Esophagus muscularis mucosa (tissue), 4 donors: Measurements from ENCODE around the gene FOXQ1. TPM values are rescaled to one million over a fixed set of nuclear protein-coding genes. Genes with fewer than 3 reads are reported as not detected.
A peak's percentile ranks its signal among the peaks of the same experiment; 100 is the strongest.

Experiments used
- DNase-seq: peaks from one replicate; pipeline ENCODE4 v3.0.0-alpha.2; 2017; ENCODE audit errors: extremely low spot score
- H3K27ac ChIP-seq, 4 donors: fragments of 200-600 bp; sonication (generic); replicated peaks in 1 of 4; 1 replicate in 3 of 4; 2 replicates in 1 of 4; pipeline ENCODE4 v1.5.1; 2016 to 2019; ENCODE audit warnings: mild to moderate bottlenecking in 1 of 4
- H3K27me3 ChIP-seq, 4 donors: fragments of 200-600 bp; sonication (generic); one replicate each; pipeline versions ENCODE4 v1.5.1 to v1.6.0; 2016 to 2019
- H3K36me3 ChIP-seq, 4 donors: fragments of 200-600 bp; sonication (generic); one replicate each; pipeline ENCODE4 v1.5.1; 2016 to 2019
- H3K4me1 ChIP-seq, 4 donors: fragments of 200-600 bp; sonication (generic); one replicate each; pipeline ENCODE4 v1.5.1; 2016 to 2019
- H3K4me3 ChIP-seq, 4 donors: fragments of 200-600 bp; sonication (generic); 1 replicate in 2 of 4; 2 replicates in 2 of 4; pipeline ENCODE4 v1.5.1; 2016 to 2019; ENCODE audit warnings: mild to moderate bottlenecking in 4 of 4, moderate library complexity in 1 of 4
- H3K9me3 ChIP-seq, 4 donors: fragments of 200-600 bp; sonication (generic); 1 replicate in 3 of 4; 2 replicates in 1 of 4; pipeline ENCODE4 v1.5.1; 2016 to 2019
- CTCF ChIP-seq, 3 experiments: fragments of 200-600 bp in 2 of 3; fragments of 450-650 bp in 1 of 3; sonication (generic) in 2 of 3; IDR thresholded peaks; one replicate each; pipeline ENCODE4 v1.5.1; 2017 to 2019; ENCODE audit warnings: antibody characterized with exemption in 3 of 3, mild to moderate bottlenecking in 2 of 3, moderate library complexity in 1 of 3
- EP300 ChIP-seq: sonication (generic); formaldehyde crosslinking; IDR thresholded peaks from one replicate; pipeline ENCODE4 v1.6.1; 2017; ENCODE audit warnings: antibody characterized with exemption
- POLR2A ChIP-seq: fragments of 450-650 bp; IDR thresholded peaks from one replicate; pipeline ENCODE4 v1.6.1; 2017; ENCODE audit warnings: antibody characterized with exemption, moderate library complexity, mild to moderate bottlenecking, low read depth
- POLR2AphosphoS5 ChIP-seq, 2 donors: sonication (generic); formaldehyde crosslinking; IDR thresholded peaks; one replicate each; pipeline ENCODE4 v1.6.1; 2017; ENCODE audit warnings: antibody characterized with exemption in 2 of 2
- WGBS: methylation state at CpG from one replicate; pipeline ENCODE4 v1.1.5; 2018; 5-methylcytosine and 5-hydroxymethylcytosine counted together
- intact Hi-C: fragments of 100-400 bp; cut with DNase I; formaldehyde crosslinking; loops from one replicate; pipeline ENCODE4 v1.15.1; 2023
- total RNA-seq, 4 donors: library from RNA; depleted of rRNA; stranded (reverse); fragments of >200 nt; gene quantifications; one replicate each; pipeline versions ENCODE4 v1.1.0 to v1.2.1, GENCODE V29; 2016

The FOXQ1 gene
- total RNA-seq, 4 donors from 2014 or later: 2.5 to 4.4 (median 2.9) TPM

GRCh38 chr6:1335367-1336037 is 23.6 kb downstream of the FOXQ1 start:
- 59% methylated on average over 14 of the region's 14 CpGs for WGBS
- H3K27me3 ChIP-seq: no peaks in the 10 kb centered on the region
- H3K9me3 ChIP-seq: no peaks in the 10 kb centered on the region
- H3K4me3 ChIP-seq: no peak overlapping the region
- H3K27ac ChIP-seq: peak overlapping the region; percentile 49 to 68 (median 58)
- DNase-seq: peak; percentile 92
- H3K4me1 ChIP-seq: peaks cover 6 to 20% (median 18%) of the 10 kb centered on the region in 4 donors
- TF ChIP-seq POLR2AphosphoS5 (IDR thresholded peaks at IDR 0.05) (peak; percentile 44 to 60), EP300 (no peak)
- H3K36me3 ChIP-seq: no peaks in the 10 kb centered on the region
- intact Hi-C loops: no loop called here

DNA sequence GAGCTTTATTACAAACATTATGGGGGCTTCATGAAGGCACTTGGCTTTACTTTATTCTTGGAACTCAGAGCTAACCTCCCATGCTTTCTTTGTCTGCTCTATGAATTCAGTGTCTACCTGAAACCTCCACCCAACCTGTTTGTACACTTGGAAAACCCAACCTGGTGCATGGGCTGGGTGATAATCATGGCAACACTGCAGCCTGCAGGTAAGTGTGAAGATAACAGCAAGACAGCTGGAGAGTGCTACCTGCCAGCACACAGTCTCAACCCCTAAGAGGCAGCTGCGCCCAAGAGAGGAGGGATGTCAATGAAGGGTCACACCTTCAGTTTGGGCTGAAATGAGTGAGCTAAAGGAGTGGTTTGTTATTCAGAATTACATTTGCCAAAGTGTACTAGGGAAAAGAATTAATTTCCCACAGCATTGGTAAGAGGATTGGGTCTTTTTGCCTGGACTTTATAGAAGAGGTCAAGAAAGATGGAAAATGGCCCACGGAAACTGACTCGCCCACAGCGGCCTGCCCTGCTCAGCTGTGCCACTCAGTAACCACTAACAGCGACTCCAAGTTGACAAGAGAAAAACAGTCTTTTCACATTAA is 24.4 kb downstream of the FOXQ1 start:
- intact Hi-C loops: no loop called here
- H3K9me3 ChIP-seq: no peaks in the 10 kb centered on the region
- H3K4me1 ChIP-seq: peaks cover 6 to 20% (median 18%) of the 10 kb centered on the region in 4 donors
- peak overlapping the region in 2 of 4 donors; percentile 63 to 68 for H3K27ac ChIP-seq
- TF ChIP-seq POLR2A: no peak
- TF ChIP-seq POLR2AphosphoS5 (IDR thresholded peaks at IDR 0.05): no peak
- no peak for TF ChIP-seq EP300
- TF ChIP-seq CTCF (IDR thresholded peaks at IDR 0.05): no peak
- no peaks in the 10 kb centered on the region for H3K36me3 ChIP-seq
- H3K27me3 ChIP-seq: no peaks in the 10 kb centered on the region
- WGBS: 94% methylated on average over 5 of the region's 5 CpGs
- no peak overlapping the region for H3K4me3 ChIP-seq
- DNase-seq: peak; percentile 83

GRCh38 chr6:1337791-1338190 is 25.9 kb downstream of the FOXQ1 start:
- TF ChIP-seq EP300: no peak
- no peak for TF ChIP-seq POLR2AphosphoS5 (IDR thresholded peaks at IDR 0.05)
- no peak for TF ChIP-seq CTCF (IDR thresholded peaks at IDR 0.05)
- no peak for TF ChIP-seq POLR2A
- Histone ChIP-seq H3K27me3 (no peaks in the 10 kb centered on the region), H3K27ac (no peak overlapping the region), H3K36me3 (no peaks in the 10 kb centered on the region), H3K9me3 (no peaks in the 10 kb centered on the region), H3K4me1 (peaks cover 6 to 20% (median 18%) of the 10 kb centered on the region in 4 donors), H3K4me3 (no peak overlapping the region)
- peak; percentile 24 for DNase-seq
- 84% methylated on average over 3 of the region's 3 CpGs for WGBS
- intact Hi-C loops: no loop called here

GRCh38 chr6:1346101-1346500 is 34.2 kb downstream of the FOXQ1 start:
- no peak for DNase-seq
- Histone ChIP-seq H3K27ac (peak overlapping the region; percentile 52 to 75 (median 66)), H3K36me3 (no peaks in the 10 kb centered on the region), H3K4me1 (peaks cover 11 to 49% (median 48%) of the 10 kb centered on the region in 4 donors), H3K4me3 (no peak overlapping the region), H3K27me3 (no peaks in the 10 kb centered on the region), H3K9me3 (peaks cover 0 to 17% (median 11%) of the 10 kb centered on the region in 4 donors)
- intact Hi-C loops: no loop called here
- TF ChIP-seq POLR2AphosphoS5 (IDR thresholded peaks at IDR 0.05): no peak

- DNase-seq: no peak
- no peaks in the 10 kb centered on the region for H3K36me3 ChIP-seq
- 42% methylated on average over 5 of the region's 5 CpGs for WGBS
- H3K27ac ChIP-seq: peak overlapping the region; percentile 52 to 75 (median 66)
- no peak overlapping the region for H3K4me3 ChIP-seq
- TF ChIP-seq POLR2A (no peak), POLR2AphosphoS5 (IDR thresholded peaks at IDR 0.05) (peak; percentile 25 to 54)
- H3K4me1 ChIP-seq: peaks cover 11 to 49% (median 48%) of the 10 kb centered on the region in 4 donors
- intact Hi-C loops: no loop called here
- H3K9me3 ChIP-seq: peaks cover 3 to 19% (median 14%) of the 10 kb centered on the region in 4 donors
- no peaks in the 10 kb centered on the region for H3K27me3 ChIP-seq
Observed at GRCh38 chr6:1346558-1347091, 34.7 kb downstream of the FOXQ1 start.

DNA sequence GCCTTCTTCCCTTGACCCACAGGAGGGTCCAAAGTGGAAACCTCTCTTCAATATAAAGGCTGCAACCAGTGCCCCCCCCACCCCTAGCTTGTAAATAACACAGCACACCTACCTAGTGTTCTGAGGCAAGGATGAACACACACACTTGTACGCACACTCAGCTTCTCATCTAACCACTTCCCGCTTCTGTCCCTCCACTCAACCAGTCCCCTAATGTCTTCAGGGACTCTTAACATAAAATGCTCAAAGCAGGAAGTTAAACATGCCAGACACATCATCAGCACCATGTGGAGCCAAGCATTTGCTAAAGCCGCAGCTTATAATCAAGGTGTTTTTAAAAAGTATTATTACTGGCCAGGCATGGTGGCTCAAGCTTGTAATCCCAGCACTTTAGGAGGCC is 35.3 kb downstream of the FOXQ1 start:
- TF ChIP-seq POLR2A (no peak), EP300 (no peak), CTCF (IDR thresholded peaks at IDR 0.05) (no peak), POLR2AphosphoS5 (IDR thresholded peaks at IDR 0.05) (no peak)
- intact Hi-C loops: no loop called here

More for the DNA sequence above, 35.3 kb downstream of the FOXQ1 start:
- H3K27ac ChIP-seq: peak overlapping the region; percentile 52 to 75 (median 66)
- H3K9me3 ChIP-seq: peaks cover 5 to 19% (median 14%) of the 10 kb centered on the region in 4 donors
- no peaks in the 10 kb centered on the region for H3K36me3 ChIP-seq
- WGBS: 62% methylated on average over 3 of the region's 3 CpGs
- H3K27me3 ChIP-seq: no peaks in the 10 kb centered on the region
- no peak overlapping the region for H3K4me3 ChIP-seq
- DNase-seq: no peak
- H3K4me1 ChIP-seq: peaks cover 11 to 49% (median 48%) of the 10 kb centered on the region in 4 donors
